SIG-M5 treated with dmso at 0.1 percent for 504 hours (cell line): ENCODE results near the gene CSPG4.
"Not testable (repeated sequence)": the region's sequence is repeated elsewhere in the genome, so short reads cannot be mapped to it uniquely, and the experiment has no call there.

Source experiments
- DNase-seq: peaks from one replicate; lab custom pipeline; 2025; ENCODE audit not compliant: unreplicated experiment; lab: John Stamatoyannopoulos, UW

Gene CSPG4

GRCh38 chr15:75725719-75726607 lies 13.3 kb upstream of the CSPG4 start:
- DNase-seq = no peak

GRCh38 chr15:75725006-75725718 lies 12.5 kb upstream of the CSPG4 start:
- no peak for DNase-seq

- peak; percentile 49 for DNase-seq
These were observed 11.4 kb upstream of the CSPG4 start for GRCh38 chr15:75723847-75724660.

- no peak for DNase-seq
These were observed 10.7 kb upstream of the CSPG4 start for GRCh38 chr15:75723171-75723846.

GRCh38 chr15:75721923-75722870 lies 9.5 kb upstream of the CSPG4 start:
- DNase-seq = no peak

- no peak for DNase-seq
These were observed 8.9 kb upstream of the CSPG4 start for GRCh38 chr15:75721480-75721922.

GRCh38 chr15:75720787-75721479 lies 8.3 kb upstream of the CSPG4 start:
- peak; percentile 53 for DNase-seq

- DNase-seq = no peak
These were observed 7.6 kb upstream of the CSPG4 start for GRCh38 chr15:75720297-75720696.

- no peak for DNase-seq
These were observed 5.7 kb upstream of the CSPG4 start for GRCh38 chr15:75718328-75718727.

- DNase-seq = not testable (repeated sequence)
These were observed 4.4 kb upstream of the CSPG4 start for GRCh38 chr15:75717001-75717400.

- DNase-seq = not testable (repeated sequence)
These were observed 3.8 kb upstream of the CSPG4 start for GRCh38 chr15:75716249-75716950.

GRCh38 chr15:75715312-75715832 lies 2.7 kb upstream of the CSPG4 start:
- DNase-seq = not testable (repeated sequence)

GRCh38 chr15:75714195-75714594 lies 1.5 kb upstream of the CSPG4 start:
- no peak for DNase-seq

GRCh38 chr15:75713338-75713895 lies 769 bp upstream of the CSPG4 start:
- DNase-seq = no peak

- not testable (repeated sequence) for DNase-seq
These were observed 1.2 kb downstream of the CSPG4 start for GRCh38 chr15:75711495-75711894.

GRCh38 chr15:75710874-75711273 lies 1.8 kb downstream of the CSPG4 start:
- not testable (repeated sequence) for DNase-seq

GRCh38 chr15:75709458-75709857 lies 3.2 kb downstream of the CSPG4 start:
- DNase-seq = not testable (repeated sequence)

GRCh38 chr15:75706682-75706954 lies 6.0 kb downstream of the CSPG4 start:
- DNase-seq = no peak
